SKM-1 treated with dmso at 0.1 percent for 144 hours (cell line): ENCODE measurements around the gene STK24.

Experiments
- DNase-seq: peaks from one replicate; lab custom pipeline; 2025; ENCODE audit not compliant: unreplicated experiment; lab: John Stamatoyannopoulos, UW

The STK24 gene

DNA sequence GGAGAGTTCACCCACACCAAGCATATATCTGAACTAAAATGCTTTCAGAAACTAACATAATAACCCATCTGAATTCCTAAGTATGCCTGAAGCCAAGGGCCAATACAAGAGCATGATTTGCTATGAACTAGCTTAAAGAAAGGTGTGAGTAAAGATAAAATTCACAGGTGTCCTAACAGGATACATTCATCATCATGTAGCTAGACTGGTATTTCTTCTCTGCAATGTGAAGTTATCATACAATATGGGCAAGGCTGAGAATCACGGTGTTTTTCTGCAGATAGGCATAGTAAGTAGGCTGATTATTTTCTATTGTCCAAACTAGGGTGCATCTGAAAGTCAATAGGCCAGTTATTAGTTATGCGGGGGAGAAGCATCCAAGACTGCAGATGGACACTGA lies 63.1 kb downstream of the STK24 start:
- no peak for DNase-seq

DNA sequence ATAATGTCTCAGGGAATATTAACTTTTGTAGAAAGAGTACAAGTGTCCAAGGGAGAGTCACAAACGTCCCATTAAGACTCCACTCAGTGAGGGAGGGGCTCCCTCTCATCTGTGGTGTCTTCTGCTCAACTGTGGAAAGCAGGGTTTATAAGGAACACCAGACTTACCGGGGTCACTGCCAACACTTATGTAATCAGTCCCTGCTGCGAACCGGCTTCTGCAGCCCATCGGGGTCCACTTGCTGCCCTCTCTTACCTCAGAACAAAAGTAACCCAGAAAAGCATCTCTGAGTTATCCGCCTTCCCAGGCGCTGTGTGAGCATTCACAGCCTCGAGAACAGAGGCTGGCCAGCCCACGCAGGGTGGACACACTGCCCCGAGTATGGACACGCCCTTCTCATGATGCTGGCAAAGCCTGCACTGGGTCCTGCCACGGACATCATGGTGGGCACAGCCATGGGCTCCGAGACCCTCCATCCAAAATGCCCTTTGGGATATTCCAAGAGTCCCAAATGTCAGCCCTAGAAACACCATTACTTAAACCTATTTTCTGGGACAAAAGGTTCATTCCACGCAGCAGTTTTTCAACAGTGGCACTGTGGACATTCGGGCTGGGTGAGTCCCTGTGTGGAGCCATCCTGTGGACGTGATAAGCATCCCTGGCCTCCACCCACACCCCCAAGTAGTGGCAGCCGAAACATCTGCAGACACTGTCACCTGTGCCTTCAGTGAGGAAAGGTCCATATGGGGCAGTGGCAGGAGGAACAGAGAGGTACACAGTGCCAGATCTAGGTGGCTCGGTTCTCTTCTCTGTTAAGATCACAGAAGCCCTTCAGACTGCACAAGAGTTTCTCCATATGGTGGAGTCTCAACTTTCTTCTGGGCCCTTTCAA lies 63.9 kb downstream of the STK24 start:
- DNase-seq, result no peak

DNA sequence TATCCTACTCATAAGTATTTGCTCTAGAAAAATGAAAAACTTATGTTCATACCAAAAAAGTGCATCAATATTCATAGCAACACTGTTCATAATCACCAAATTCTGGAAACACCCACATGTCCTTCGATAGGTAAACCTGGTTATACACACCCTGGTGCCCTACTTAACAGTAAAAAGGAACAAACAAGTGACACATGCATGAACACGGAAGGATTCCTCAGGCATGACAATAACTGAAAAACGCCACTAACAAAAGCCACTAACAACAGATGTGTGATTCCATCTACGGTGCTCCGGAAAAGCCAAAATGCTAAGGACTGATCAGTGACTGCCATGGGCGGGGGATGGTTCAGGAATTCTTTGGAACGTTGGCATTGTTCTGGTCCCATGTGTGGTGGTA lies 65.5 kb downstream of the STK24 start:
- no peak for DNase-seq

DNA sequence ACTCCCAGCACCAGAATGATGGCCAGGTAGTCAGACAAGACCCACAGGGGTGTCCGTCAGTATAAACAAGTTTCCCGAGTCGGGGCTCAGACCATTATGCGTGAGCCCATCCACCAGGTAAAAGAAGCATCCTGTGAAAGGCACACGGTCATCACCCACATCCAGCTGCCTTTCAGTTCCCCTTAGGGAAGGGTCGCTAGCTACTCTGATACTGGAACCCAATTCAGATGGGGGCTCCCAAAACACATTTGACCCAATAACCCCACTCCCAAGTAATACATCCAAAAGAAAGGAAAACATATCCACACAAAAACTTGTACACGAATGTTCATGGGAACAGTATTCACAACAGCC lies 66.8 kb downstream of the STK24 start:
- no peak for DNase-seq

DNA sequence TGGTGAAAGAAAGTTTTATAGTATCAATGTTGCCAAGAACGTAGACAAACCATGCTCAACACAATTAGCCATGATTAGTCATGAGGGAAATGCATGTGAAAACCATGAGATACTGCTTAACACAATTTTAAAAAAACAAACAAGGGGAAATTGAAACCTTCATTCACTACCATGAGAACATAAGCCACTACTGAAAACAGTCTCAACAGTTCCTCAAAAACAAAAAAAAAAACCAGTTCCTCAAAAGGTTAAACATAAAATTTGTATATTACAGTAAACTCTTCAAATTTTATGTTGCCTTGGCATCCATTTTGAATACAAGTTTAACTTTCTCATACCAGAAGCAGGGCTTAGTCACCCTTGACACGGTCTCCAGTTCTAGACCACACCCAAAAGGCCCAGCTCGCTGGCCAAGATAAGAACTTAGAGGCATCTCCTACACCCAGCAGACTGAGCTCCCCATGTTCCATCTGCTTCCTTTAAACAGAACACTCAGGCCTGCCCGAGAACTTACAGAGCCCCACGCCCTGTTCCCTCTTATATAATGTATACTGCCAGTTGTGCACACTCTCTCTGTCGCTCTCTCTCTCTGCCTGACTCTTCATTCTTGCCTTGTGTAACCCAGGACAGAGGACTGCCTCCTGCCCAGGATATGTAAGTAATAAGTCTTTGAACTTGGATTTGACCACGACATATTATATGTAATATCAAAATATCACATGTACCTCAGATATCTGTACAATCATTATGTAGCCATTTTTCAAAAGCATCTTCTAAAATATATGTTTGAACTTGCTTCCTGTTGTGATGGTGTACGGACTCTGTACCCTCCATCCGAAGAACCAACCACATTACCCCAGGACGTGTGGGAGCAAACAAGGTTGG lies 67.4 kb downstream of the STK24 start:
- peak; percentile 53 for DNase-seq

DNA sequence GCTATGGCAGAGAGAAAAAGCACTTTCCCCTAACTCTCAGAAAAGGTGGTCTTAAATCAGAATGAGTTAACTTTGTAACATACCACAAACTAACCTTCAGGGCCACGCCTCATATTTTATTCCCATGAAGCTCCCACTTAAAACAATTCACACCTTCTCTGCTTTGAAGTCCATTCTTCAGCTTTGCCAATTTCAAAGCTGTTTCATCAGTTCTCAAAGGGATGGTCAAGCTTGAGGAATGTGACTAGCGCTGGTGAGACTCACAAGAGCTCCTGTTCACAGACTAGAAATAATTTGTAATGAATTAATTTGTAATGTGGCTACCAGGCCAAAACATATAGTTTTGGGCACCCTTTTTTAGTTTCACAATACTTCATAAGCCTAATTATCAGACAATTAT lies 68.2 kb downstream of the STK24 start:
- no peak for DNase-seq

DNA sequence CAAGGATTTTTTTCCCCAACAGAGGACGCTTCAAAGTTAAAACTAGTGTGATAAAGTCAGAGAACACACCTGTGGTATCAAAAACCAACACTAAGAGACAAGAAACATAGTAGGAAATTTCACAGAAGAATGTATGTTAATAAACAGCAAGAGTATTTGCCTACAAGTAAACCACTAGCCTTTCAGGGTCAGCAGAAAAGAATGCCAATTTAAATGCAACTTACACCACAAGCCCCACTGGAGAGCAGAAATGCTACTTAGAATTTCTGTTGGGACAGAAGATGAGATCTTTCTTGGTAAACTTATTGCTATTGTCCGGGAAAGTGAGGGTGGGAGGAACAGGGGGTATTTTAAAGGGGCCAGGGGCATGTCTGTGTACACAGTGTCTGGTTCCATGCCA lies 68.6 kb downstream of the STK24 start:
- no peak for DNase-seq

DNA sequence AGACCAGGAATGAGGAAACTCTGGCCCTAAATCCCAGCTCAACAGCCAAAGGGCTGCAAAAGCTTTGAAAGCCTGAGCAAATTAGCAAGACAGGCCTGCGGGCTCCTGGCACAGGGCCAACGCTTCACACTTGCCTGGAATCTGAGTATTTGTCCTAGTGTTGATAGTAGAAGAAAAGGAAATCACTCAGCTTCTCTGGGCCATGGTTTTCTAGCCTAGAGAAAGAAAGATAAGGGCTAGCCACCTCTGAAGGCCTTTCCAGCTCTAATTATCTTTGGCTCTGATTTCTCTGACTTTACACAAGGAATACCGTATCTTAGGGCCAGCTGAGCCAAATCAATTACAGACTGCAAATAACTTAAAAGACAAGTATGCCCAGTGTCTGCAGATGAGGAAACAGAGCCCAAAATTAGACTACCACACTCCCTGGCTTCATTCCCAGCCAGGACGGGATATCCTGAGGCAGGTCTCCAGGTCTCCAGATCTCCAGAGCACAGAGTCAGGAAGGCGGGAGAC lies 69.6 kb downstream of the STK24 start:
- DNase-seq, result no peak

DNA sequence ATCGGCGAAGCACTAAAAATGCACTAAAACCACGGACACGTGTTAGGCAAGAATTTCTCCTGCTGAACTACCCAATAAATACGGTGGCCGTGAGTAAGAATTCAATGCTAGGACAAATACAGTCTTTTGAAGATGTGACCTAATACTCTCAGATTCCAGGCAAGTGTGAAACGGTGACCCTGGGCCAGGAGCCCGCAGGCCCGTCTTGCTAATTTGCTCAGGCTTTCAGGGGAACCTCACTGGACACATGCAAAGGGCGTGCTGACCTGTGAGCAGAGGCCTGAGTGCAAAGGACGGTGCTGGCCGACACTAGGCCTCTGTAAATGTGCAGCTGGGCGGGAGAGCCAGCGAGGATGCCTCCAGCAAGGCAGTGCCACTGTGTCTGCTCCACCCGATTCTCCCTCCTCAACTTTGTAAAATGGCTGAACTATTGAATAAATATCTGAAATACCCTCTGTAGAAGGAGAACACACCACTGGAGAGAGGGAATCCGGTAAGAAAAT lies 70.1 kb downstream of the STK24 start:
- no peak for DNase-seq

DNA sequence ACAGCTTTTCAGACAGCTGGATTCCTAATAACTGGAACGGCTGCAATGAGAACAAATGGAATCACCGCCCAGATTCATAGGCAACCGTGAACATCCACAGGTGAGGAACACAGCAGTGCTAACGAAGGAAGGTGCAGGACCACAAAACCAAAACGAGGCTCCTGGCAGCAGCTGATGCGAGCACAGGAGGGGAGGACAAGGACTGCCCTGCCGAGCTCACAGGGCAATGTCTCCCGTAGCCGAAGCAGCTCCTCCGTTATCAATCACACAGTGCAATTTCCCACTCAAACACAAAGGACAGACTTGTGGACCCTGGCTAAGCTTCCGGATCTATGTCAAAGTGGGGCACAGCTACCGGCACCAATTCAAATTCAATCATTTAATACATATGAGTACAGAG lies 70.6 kb downstream of the STK24 start:
- DNase-seq, result no peak

DNA sequence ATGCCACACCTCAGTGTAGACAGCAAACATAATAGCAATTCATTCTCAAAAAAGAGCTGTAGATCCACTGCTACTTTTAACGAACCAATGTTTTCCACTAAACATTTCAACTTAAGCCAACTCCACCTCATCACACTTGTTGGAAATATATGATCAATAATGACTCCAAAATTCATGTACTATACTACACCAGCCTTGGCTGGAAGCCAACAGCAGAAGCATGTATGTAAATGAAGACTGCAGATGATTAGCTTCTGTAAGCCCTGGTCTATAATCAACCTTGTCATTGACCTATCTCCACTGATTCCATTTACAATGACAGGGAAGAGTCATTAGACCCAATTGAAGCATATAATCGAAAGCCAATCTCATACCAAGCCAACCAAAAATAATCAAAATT lies 71.7 kb downstream of the STK24 start:
- DNase-seq, result no peak

DNA sequence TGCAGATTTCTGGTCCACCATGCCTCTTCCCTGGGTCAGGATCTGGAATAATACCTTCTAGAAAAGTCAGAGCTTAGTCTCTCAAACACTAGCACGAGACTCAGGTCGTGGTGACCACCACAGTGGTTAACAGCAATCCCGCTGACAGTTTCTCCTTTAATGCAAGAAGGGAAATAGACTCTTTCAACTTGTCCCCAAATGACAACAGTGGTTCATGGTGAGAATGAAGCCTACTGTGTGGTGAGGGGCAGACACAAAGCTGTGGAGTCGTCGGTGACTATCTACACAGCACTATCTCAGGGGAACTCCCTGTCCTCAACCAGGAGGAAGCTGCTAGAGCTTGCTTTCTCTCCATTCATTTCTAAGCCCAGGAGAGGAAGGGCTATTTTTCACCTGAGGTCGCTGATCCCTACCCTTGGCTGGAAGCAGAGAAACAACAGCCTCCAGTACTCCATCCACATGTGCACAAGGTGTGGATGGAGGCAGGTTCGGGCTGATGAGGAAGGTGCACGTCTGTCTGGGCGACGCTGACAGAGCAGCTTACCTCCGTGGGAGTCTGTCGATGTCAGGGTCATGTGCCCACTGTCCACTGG lies 72.4 kb downstream of the STK24 start:
- DNase-seq, result no peak

DNA sequence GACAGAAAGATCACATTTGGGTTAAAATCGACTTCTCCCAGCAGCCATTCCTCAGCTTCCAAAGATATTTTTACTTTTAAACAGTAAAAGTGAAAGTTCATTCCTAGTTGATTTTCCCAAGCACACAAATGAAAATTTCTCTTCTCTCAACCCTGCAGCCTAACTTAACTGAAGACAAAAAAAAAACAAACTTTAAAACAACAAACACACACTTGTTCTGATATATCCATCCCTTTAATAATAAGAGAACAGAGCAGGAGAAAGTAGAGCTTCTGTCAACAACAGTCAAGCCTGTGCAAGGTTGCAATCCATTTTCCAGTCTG lies 72.9 kb downstream of the STK24 start:
- no peak for DNase-seq

DNA sequence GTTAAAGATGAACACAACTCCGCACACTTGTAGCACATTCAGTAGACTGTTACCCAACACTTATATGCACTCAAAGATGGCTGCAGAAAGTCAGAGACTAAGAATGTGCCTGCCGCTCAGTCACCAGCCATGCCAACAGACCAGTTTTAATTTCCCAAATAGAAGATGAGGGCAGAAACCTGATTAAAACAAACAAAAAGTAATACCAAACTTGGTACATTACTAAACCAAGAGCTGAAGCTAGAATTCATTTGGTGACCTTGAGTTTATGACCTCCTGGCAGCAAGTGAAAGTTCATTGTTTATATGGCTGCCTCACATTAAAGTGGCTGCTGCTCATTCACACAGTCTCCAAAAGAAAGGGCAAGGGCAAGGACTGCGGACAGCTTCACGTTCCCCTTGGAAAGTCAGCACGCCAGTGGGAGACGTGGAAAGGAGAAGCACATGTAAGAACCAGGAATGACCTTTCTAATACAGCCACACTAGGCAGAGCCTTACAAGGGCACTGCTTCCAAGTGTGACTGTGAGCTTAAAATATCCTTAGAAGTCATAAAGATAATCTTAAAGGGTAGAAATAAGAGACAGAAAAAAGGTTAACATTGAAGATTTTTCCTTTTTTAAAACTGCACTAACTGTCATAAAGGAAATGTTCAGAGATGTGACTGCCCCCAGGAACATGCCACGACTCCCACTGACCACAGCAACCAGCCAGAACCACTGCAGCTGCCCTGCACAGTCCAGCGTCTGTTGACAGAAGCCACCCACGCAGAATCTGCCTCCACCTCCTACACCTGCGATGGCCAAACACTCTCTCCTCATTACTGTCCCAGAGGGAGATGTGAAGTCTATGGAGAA lies 73.5 kb downstream of the STK24 start:
- DNase-seq, result no peak

DNA sequence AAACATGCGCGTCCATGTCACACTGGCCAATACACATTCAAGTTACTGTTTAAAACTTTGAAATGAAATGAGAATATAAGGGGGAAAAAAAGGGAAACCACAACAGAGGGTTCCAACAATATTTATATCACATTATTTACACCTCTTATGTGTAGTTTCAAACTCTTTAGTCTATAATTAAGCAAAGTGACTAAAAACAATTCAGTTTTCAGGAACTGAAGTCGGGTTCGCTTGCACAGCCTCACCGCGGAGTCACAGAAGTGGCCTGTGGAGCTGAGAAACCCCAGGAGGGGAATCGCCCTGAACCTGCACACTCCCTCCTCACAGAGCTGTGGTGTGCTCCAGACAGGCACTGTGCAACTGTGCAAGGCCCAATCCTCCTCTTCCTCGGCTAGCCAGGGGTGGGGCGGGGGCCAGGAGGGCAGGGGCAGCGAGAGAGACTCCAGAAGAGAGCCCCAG lies 75.9 kb downstream of the STK24 start:
- DNase-seq, result no peak

DNA sequence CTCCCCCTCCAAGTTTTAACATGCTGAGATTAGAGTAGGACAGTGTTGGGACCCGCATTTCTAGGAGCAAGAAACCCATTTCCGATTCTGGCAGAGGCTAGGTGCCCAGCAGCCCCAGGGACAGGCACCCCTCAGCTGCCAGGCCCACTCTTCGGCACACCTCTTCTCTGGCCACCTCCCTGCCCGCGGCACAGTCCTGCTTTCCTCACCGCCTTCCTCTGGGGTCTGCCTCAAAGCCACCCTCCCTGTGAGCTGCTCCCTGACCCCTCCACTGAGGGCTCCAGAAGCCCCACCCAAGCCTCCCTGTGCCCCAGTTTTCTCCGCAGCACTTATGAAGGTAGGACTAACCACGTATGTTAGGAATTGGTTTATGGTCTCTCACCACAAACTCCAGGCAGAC lies 79.9 kb downstream of the STK24 start:
- no peak for DNase-seq

DNA sequence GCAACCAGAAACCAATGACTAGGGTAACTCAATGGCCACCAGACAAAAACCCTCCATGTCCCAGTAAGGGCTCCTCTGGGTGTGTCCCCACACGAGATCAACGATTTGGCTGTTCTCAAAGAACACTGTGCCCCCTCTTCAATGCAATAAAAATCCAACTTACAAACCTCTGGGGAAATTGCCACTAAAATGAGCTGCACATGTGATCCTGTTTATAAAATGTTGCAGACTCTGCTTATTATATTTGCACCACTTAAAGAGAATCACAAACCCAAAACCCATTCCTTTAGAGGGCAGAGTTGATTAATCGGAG lies 80.5 kb downstream of the STK24 start:
- no peak for DNase-seq

DNA sequence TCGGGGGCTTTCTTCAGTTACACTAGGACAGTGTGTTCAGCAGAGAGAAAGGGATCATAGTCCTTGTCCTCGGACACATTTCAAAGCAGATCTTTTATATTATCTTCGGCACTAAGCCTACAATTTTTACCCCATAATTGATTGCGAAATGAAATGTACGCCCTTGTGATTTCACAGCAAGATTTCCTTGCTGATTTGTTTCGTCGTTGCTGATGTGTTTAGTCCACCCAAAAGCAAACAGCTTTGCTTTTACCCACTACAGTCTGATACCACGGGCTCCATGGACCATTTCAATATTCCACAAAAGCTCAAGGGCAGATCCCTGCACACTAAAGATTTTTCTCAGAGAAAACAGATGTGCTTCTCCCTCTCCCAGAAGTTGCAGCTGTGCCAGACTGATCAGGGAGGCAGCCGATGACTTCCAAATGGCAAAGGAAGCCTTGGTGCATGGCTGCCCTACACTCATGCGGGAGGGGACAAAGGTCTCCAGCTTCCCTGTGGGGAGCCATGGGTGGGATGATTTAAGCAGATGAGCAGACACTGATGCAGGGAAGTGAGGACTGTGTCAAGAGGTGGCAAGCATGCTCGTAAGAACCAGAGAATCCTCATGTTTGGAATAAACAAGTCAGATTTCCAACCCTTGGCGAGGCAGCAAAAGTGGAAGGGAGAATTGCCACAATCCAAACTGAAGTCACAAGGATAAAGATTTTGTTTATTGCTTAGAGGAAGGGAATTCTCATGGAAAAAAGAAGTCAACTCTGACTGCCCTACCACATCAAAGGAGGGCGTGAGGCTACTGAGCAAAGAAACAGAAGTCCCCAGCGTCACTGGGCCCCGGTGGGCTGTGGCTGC lies 81.1 kb downstream of the STK24 start:
- no peak for DNase-seq

DNA sequence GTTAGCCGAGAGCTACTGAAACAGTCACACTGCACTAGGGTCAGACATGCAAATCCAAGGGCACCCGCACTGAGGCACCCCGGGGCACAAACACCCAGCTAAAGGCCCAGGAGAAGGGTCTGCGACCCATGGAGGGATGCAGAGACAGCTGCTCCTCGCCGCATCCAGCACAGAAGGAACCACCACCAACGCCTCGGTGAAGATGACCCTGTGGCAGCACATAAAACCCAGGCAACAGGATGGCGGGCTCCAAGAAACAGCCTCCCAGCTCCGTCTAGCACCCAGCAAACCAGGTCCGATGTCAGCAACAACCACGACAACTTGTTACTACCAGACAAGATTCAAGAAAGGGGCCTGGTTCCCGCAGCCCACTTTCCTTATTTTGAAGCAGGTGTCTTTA lies 82.1 kb downstream of the STK24 start:
- no peak for DNase-seq
